IPS-18c (cell line): ENCODE results near the gene OR7D2.

ENCODE experiments used
- H3K4me3 ChIP-seq: 2 replicates; pipeline ENCODE4 v1.7.0; 2013; ENCODE audit warnings: low read depth, mild to moderate bottlenecking, low read length, moderate library complexity; ENCODE audit not compliant: insufficient read depth
- H3K9me3 ChIP-seq: one replicate; pipeline ENCODE4 v1.6.1; 2013; ENCODE audit warnings: mild to moderate bottlenecking, low read length, moderate library complexity; ENCODE audit not compliant: control insufficient read depth, insufficient read depth

The OR7D2 gene

DNA sequence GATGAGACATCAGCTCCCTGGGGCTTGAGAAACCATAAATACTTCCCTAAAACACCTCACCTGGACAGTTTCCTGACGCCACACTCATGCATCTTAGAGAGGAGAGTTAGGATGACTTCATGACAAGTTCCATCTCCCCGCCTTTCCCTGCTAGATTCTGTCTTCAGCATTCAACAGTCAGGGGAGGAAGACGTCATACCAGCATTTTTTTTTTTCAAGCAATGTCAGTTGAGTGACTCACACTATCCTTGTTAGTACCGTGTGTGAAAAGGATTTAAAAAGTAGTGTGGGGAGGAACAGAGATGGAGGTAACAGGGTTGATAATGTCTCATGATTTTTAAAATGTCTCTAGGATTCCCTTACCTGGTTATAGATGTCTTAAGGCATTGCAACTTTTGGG lies at the start of gene OR7D2:
Gene OR7D2 (plus strand): TSS at position 79 of the 400 bp plus-strand sequence. CDS start 6,803 bp downstream, outside the sequence.
- H3K4me3 ChIP-seq, result no peak within 1 kb of the TSS
- no peaks in the 10 kb centered on the region for H3K9me3 ChIP-seq

DNA sequence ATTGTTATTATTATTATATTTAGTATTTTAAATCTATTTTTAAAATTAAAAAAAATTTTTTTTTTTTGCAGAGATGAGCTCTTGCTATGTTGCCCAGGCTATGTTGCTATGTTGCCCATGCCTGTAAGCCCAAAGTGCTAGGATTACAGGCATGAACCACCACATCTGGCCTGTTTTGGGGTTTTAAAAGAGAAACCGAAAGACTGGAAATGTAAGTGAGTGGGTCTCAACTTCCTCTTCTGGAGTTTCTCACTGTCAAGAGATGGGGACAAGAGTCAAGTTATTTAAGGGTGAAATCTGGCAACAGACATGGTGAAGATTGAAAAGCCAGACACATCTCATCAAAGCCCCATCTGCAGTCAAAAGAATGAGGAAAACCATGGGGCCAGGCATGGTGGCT lies 47.8 kb upstream of the OR7D2 start:
- Histone ChIP-seq H3K9me3 (no peaks in the 10 kb centered on the region), H3K4me3 (no peak overlapping the region)

DNA sequence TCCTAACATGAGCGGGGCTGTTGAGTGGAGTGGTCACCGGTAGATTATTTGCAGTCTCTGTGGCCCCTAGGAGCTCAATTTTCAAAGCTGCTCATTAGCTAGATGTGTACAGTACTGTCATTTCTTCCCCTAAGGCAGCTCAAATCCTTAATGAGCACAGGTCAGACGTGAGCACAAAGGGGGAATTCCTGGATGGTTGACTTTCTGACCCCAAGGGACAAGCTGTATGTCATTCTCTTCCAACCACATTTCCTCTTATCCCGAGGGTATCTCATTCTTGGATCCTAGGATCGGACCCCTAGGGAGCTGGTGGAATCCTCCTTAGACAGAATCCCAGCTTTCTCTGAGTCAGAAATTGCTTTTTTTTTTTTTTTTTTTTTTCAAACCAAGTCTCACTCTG lies 46.4 kb upstream of the OR7D2 start:
- no peaks in the 10 kb centered on the region for H3K9me3 ChIP-seq
- H3K4me3 ChIP-seq, result no peak overlapping the region

DNA sequence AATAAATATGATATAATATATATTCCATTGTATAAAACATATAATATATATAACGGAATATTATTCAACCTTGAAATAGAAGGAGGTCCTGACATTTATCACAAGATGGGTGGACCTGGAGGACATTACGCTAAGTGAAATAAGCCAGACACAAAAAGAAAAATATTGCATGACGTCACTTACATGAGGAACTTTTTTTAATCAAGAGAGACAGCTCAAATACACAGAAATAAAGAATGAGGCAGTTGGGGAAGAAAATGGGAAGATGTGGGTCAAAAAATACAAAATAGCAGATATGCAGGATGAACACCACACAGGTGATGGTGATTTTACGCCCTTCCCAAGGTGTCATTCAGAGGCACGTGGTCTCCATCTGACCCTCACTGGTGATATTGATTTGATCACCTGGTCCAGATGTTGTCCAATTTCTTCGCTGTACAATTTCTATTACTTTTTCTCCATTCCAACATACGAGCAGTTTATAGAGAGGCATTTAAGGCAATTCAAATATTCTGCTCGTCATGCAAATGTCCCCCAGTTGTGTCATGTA lies 39.1 kb upstream of the OR7D2 start:
- peak overlapping the region; percentile 92 for H3K4me3 ChIP-seq

DNA sequence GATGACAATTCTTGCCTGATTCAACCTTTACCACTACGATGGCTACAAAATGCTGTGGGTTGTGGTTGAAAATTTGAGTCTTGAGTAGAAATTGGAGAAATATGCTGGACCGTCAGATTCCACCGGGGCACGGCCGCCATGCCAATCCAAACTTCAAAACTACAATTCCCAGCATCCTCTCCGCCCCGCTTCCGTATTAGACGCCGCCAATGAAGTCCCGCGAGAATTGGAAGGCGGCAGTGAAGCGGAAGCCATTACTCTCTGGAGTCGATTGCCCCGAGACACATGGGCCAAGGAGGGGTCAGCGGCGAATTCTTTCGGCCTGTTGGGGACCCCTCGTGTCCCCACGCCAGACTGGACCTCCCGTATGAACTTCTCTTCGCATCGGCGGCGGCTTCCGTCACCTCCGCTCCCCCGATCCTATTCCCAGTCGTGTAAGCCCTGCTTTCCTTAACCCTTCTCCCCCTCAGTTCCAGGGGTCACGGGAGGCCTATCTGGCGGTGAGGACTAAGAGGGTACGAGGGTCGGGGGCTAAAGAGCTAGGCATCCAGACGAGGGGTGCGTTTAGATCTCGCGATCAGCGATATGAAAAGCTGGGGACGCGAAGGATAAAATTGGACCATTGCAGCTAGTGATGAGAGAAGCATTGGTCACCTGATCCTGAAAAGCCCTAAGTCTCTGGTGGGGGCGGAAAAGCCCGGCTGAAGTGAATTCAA lies 38.5 kb upstream of the OR7D2 start, which contains the start of gene ZNF317:
Gene ZNF317 (plus strand): TSS at position 239 of the 716 bp plus-strand sequence. CDS start 15,620 bp downstream, outside the sequence.
- peaks cover 5% of the 10 kb centered on the region for H3K9me3 ChIP-seq
- peak within 1 kb of the TSS; percentile 92 for H3K4me3 ChIP-seq

More for the DNA sequence above, 39.1 kb upstream of the OR7D2 start:
- no peaks in the 10 kb centered on the region for H3K9me3 ChIP-seq

DNA sequence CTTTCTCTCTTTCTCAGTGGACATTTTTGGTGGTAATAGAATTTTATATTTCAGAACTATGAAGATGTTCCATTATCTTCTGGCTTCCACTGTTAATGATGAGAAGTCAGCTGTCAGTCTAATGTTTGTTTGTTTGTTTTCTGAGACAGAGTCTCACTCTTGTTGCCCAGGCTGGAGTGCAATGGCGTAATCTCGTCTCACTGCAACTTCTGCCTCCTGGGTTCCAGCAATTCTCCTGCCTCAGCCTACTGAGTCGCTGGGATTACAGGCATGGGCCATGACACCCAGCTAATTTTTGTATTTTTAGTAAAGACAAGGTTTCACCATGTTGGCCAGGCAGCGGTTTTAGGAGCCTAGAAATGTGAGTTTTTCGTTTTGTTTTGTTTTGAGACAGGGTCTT lies 33.9 kb upstream of the OR7D2 start:
- peaks cover 5% of the 10 kb centered on the region for H3K9me3 ChIP-seq

DNA sequence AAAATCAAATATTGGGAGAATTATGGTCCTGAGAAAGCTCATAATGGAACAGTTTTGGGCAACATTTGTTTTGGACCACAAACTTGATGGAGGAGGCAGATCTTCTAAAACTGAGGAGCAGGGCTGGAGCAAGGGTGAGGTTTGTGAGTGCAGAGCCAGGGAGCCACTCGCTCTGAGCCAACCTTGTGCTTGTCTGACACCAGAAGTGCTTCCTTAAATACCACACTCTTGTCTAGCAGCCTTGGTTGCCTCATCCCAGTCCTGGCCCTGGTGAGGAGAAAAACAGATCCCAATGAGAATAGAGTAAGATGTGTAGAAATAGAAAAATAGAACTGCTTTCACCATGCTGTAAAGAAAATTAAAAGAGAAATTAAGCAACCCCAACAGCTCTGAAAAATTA lies 31.9 kb upstream of the OR7D2 start:
- Histone ChIP-seq H3K9me3 (peaks cover 10% of the 10 kb centered on the region), H3K4me3 (no peak overlapping the region)

More for the DNA sequence above, 33.9 kb upstream of the OR7D2 start:
- H3K4me3 ChIP-seq, result no peak overlapping the region

DNA sequence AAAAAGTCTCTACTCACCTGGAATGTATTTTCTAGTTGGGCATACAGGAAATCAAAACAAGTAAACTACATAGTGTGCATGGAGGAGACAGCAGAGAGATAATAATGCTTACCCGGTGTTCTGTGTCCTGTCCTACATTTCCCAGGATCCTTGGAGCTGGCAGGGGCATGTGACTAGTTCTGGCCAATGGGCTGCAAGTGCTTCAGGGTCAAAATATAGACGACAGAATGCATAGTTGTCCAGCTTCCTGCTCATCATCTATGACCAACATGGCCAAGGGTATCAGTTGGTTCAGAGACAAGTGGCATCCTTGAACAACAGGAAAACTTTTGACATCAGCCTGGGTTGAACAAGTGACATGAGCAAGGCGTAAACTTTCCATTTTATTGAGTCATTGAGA lies 30.1 kb upstream of the OR7D2 start:
- Histone ChIP-seq H3K9me3 (peaks cover 14% of the 10 kb centered on the region), H3K4me3 (no peak overlapping the region)

DNA sequence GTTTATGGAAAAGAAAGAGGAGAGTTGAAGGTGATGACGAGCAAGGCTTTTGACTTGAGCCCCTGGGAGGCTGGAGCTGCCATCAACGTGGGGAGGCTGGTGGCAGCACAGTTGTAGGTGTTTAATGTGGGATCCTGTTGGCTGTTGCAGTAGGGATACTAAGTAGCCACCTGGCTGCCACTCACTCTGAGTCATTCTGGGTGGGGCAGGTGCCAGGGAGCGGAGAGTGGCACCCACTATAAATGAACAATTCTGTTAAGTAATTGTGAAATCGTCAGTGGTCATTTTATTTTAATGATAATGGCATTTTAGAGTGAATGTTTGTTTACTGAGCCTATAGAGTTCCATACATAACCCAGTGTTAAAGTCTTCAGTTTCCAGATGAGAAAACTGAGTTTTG lies 28.8 kb upstream of the OR7D2 start:
- peaks cover 11% of the 10 kb centered on the region for H3K9me3 ChIP-seq

DNA sequence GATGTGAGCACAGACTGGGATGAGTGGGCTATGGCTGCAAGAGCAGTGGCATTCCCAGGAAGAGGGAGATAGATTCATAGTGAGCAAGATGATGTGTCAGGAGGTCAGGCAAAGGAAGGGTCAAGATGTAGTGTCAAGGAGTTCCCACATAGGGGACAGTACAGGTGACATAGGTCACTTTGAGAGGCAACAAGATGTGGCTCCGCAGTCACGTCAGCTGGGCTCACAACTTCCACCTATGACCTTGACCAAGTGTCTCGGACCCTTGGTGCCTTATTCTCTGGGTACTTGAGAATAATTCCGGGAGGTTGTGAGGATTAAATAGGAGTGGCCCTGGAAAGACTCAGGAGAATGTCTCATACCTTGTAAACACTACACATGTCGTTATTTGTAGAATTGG lies 28.1 kb upstream of the OR7D2 start:
- H3K9me3 ChIP-seq, result peaks cover 8% of the 10 kb centered on the region
- no peak overlapping the region for H3K4me3 ChIP-seq

More for the DNA sequence above, 28.8 kb upstream of the OR7D2 start:
- H3K4me3 ChIP-seq, result no peak overlapping the region

DNA sequence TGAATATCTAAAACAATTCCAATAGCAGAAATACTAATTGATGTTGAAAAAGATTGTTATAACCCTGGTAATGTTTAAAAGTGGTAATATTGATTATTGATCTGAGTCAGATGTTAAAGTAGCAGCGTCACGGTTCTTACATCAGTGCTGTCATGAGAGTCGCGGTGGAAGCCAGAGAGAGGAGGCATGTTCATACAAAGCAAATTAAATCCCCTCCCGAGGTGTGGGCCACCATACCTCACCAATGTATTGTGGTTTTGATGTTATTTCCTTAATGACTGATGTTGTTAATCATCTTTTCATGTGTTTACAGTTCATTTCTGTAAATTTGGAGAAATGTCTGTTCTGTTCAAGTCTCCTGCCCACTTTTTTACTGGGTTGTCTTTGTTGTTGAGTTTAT lies 27.4 kb upstream of the OR7D2 start:
- peaks cover 8% of the 10 kb centered on the region for H3K9me3 ChIP-seq

DNA sequence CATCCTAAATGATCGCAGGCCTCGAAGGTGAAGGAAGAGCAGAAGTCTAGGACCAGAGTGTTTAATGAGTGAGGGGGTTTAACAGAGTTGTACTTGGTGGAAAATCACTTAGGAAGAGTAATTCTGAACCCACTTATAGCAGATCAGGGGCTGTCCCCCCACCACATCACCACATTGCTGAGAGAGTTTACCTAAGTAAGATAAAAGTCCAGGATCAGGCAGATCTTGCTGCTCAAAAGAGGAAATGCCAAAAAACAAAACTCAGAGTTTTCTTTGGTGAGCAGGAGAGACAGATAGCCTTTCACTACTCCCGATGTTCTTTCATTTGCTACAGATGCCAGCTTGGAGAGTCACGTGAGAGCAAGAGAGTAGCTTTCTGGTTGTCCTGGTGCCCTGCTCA lies 23.2 kb upstream of the OR7D2 start:
- H3K9me3 ChIP-seq, result peaks cover 11% of the 10 kb centered on the region
- no peak overlapping the region for H3K4me3 ChIP-seq

More for the DNA sequence above, 27.4 kb upstream of the OR7D2 start:
- no peak overlapping the region for H3K4me3 ChIP-seq

DNA sequence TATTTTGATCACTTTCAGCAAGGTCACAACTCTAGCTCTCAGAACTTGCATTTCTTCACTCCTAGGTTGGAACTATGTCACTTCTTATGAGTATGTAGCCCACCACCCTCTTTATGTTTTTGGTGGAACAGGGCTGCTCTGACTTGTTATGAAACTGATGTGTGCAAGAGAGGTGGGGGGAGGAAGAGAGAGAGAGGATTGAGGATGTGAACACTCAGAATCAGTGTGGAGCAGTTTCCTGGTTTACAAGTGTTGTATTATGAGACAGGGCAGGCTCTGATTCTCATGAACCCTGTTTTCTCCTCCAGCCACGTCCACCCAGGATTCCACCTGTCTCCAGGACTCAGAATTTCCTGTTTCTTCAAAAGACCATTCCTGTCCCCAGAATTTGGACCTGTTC lies 22.5 kb upstream of the OR7D2 start:
- peaks cover 9% of the 10 kb centered on the region for H3K9me3 ChIP-seq
- H3K4me3 ChIP-seq, result no peak overlapping the region

DNA sequence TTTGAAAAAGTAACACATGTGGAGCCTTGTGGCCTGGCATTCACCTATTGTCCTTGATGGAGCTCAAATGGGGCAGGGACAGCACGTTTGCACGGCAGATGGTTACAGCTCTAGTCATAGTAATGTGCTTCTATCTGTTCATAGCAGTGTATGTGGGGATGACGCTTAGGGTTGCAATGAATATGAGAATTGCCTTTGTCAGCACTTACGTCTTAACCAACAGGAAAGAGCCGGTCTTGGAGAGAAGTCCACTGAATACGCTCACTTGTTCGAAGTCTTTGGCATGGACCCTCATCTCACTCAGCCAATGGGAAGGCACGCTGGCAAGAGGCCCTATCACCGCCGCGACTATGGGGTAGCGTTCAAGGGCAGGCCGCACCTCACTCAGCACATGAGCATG lies 18.9 kb upstream of the OR7D2 start:
- Histone ChIP-seq H3K9me3 (peaks cover 5% of the 10 kb centered on the region), H3K4me3 (no peak overlapping the region)

DNA sequence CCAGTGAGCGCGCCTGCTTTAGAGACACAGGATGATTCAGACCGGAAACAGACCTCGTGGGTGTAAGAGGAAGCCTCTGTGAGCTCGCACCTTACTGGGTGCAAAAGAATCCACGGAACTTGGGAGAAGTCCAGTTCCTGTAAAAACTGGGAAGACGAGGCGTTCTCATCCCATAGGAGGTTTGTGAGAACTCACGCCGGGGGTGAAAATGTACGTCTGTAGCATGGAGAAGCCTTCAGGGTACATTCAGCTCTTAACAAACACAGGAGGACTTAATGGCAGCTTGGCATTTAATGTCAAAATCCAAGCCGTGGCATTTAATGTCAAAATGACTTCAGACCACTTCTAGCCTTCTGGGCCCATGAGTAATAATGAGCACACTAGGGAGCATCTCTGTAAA lies 17.4 kb upstream of the OR7D2 start:
- Histone ChIP-seq H3K9me3 (peaks cover 5% of the 10 kb centered on the region), H3K4me3 (no peak overlapping the region)

DNA sequence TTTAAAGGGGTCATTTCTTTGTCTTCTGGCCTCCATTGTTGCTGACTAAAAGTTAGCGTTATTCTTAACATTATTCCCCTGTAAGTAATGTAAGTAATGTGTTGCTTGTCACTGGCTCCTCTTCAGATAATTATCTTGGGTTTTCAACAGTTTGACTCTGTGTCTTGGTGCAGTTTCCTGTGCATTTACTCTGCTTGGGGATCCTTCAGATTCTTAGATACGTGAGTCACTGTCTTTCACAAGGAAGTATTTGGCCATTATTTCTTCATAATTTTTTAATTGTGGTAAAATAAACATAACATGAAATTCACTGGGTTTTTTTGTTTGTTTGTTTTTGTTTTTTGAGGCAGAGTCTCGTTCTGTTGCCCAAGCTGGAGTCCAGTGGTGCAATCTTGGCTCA lies 13.5 kb upstream of the OR7D2 start:
- peaks cover 3% of the 10 kb centered on the region for H3K9me3 ChIP-seq
- no peak overlapping the region for H3K4me3 ChIP-seq

DNA sequence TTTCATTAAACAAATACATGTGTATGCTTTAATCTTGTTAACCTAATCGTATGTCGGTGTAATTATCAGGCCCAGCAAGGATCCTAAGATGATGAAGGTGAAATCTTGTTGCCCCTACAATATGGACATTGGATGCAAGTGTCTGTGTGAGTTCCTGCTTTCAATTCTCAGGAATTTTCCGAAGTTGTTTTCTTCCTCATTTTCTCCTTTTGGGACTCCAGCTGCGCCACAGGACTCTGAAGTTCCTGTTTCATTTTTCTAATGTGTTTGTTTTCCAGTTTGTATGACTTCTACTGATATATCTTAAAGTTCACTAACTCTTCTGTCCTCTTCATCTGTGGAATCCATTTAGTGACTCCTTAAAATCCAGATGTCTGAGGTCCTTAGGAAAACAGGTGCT lies 11.9 kb upstream of the OR7D2 start:
- Histone ChIP-seq H3K4me3 (no peak overlapping the region), H3K9me3 (no peaks in the 10 kb centered on the region)

DNA sequence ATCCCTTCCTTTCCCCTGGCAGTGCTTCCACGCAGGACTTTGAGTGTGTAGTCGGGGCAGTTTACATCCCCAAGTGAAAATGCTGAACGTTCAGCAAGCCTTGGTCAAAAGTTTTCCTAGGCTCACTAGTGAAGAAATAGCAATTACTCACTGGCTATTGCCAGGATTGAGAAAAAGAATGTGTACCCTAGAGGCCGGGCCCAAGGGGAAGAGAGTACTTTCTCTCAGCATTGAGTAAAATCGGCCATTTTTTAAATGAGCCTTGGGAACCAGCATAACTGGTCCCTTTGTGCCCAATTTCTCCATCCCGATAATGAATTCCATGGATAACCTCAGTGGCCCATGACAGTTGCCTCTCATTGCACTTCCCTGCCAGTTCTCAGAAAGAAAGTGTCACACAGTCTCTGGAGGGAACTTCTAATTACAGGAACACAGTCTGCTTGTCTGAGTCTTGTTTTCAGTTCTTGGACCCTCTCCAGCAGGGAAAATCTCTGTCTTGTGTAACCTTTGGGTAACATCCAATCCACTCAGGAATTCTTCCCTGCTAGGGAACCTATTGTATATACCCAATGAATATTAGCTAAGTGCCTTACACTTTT lies 7.3 kb upstream of the OR7D2 start:
- H3K9me3 ChIP-seq, result no peaks in the 10 kb centered on the region
- H3K4me3 ChIP-seq, result no peak overlapping the region
